Camera-type eye (tissue), 1 donor: ENCODE data around the gene UBE2J1. TPM values are rescaled to one million over a fixed set of nuclear protein-coding genes. Genes with fewer than 3 reads are reported as not detected.

Experiments used
- total RNA-seq: library from RNA; depleted of rRNA; stranded (reverse); fragments of >200 nt; gene quantifications from one replicate; pipeline ENCODE4 v1.2.3, GENCODE V29; 2014

Gene UBE2J1
- total RNA-seq, result 48.2 TPM

GRCh38 chr6:89352278-89353117 is at the start of gene UBE2J1:
Gene UBE2J1, minus strand, starts transcription at chr6:89352722. Its CDS starts 153 bp downstream, at chr6:89352569.

GRCh38 chr6:89315249-89315885 is 37.2 kb downstream of the UBE2J1 start, which contains the start of gene GABRR2:
Gene GABRR2, minus strand, starts transcription at chr6:89315299. Its CDS starts 134 bp downstream, at chr6:89315165.

Other genes starting within 250 kb of the UBE2J1 start
- 18.0 TPM for gene SRSF12, start 234.7 kb downstream of the UBE2J1 start, total RNA-seq
- 38.7 TPM for gene PM20D2, start 206.7 kb downstream of the UBE2J1 start, total RNA-seq
- gene GABRR1, start 135.4 kb downstream of the UBE2J1 start, total RNA-seq, result 4.6 TPM
- 28.4 TPM for gene GABRR2, start 37.4 kb downstream of the UBE2J1 start, total RNA-seq
- 33.8 TPM for gene RRAGD, start 59.6 kb upstream of the UBE2J1 start, total RNA-seq
- 32.1 TPM for gene ANKRD6, start 80.4 kb upstream of the UBE2J1 start, total RNA-seq